Liver (tissue), 9 donors: ENCODE results near the gene DOK6. TPM values are rescaled to one million over a fixed set of nuclear protein-coding genes. Genes with fewer than 3 reads are reported as not detected.

ENCODE experiments used
- DNase-seq: peaks from one replicate; pipeline ENCODE4 v3.0.0-alpha.2; 2017; ENCODE audit warnings: low spot score
- H3K27ac ChIP-seq, 2 donors: one replicate each; pipeline ENCODE4 v1.7.0; 2013; ENCODE audit warnings: inconsistent platforms in 2 of 2, low read length in 2 of 2, control low read depth in 1 of 2, low read depth in 1 of 2, mild to moderate bottlenecking in 1 of 2
- H3K27me3 ChIP-seq, 4 donors: one replicate each; pipeline versions ENCODE4 v1.6.1 to v1.7.0; 2013; ENCODE audit warnings: low read length in 3 of 4, inconsistent platforms in 1 of 4, mild to moderate bottlenecking in 1 of 4, moderate library complexity in 1 of 4; ENCODE audit not compliant: control insufficient read depth in 4 of 4, insufficient read depth in 4 of 4
- H3K36me3 ChIP-seq, 4 donors: one replicate each; pipeline versions ENCODE4 v1.6.1 to v1.7.0; 2013; ENCODE audit warnings: low read length in 3 of 4, mild to moderate bottlenecking in 3 of 4, low read depth in 1 of 4, moderate library complexity in 1 of 4; ENCODE audit not compliant: control insufficient read depth in 4 of 4, insufficient read depth in 3 of 4
- H3K4me1 ChIP-seq, 4 donors: one replicate each; pipeline versions ENCODE4 v1.6.1 to v1.7.0; 2013; ENCODE audit warnings: low read length in 3 of 4, mild to moderate bottlenecking in 3 of 4, moderate library complexity in 1 of 4; ENCODE audit not compliant: control insufficient read depth in 4 of 4, insufficient read depth in 4 of 4
- H3K4me3 ChIP-seq, 3 donors: one replicate each; pipeline versions ENCODE4 v1.6.1 to v1.7.0; 2013; ENCODE audit warnings: low read length in 3 of 3, control low read depth in 1 of 3, low read depth in 1 of 3, mild to moderate bottlenecking in 1 of 3
- H3K9ac ChIP-seq, 2 donors: one replicate each; pipeline ENCODE4 v1.7.0; 2013; ENCODE audit warnings: low read length in 2 of 2, mild to moderate bottlenecking in 2 of 2, moderate library complexity in 2 of 2, control low read depth in 1 of 2, low read depth in 1 of 2
- H3K9me3 ChIP-seq, 4 donors: one replicate each; pipeline versions ENCODE4 v1.6.1 to v1.7.0; 2013; ENCODE audit warnings: low read length in 3 of 4; ENCODE audit not compliant: control insufficient read depth in 4 of 4
- EGR1 ChIP-seq, 2 donors: IDR thresholded peaks; 2 replicates each; pipeline ENCODE4 v1.6.1; 2016 to 2018; ENCODE audit warnings: antibody characterized with exemption in 2 of 2, low read depth in 2 of 2
- FOXA1 ChIP-seq: IDR thresholded peaks from 2 replicates; pipeline ENCODE4 v1.6.1; 2016; ENCODE audit warnings: antibody characterized with exemption
- FOXA2 ChIP-seq: IDR thresholded peaks from 2 replicates; pipeline ENCODE4 v1.6.1; 2016; ENCODE audit warnings: antibody characterized with exemption
- GABPA ChIP-seq, 2 donors: IDR thresholded peaks in 1 of 2; conservative IDR thresholded peaks in 1 of 2; 2 replicates each; pipeline ENCODE4 v1.6.1; 2016; ENCODE audit warnings: antibody characterized with exemption in 2 of 2, mild to moderate bottlenecking in 1 of 2, moderate library complexity in 1 of 2
- JUND ChIP-seq, 2 donors: IDR thresholded peaks; 2 replicates each; pipeline ENCODE4 v1.6.1; 2016; ENCODE audit warnings: antibody characterized with exemption in 2 of 2
- NR2F2 ChIP-seq: IDR thresholded peaks from 2 replicates; pipeline ENCODE4 v1.6.1; 2016; ENCODE audit warnings: antibody characterized with exemption
- RAD21 ChIP-seq, 2 donors: IDR thresholded peaks; 2 replicates each; pipeline ENCODE4 v1.6.1; 2016; ENCODE audit warnings: antibody characterized with exemption in 2 of 2, mild to moderate bottlenecking in 2 of 2
- TAF1 ChIP-seq: conservative IDR thresholded peaks from 2 replicates; pipeline ENCODE4 v1.6.1; 2016; ENCODE audit warnings: antibody characterized with exemption, mild to moderate bottlenecking
- YY1 ChIP-seq: IDR thresholded peaks from 2 replicates; pipeline ENCODE4 v1.6.1; 2016; ENCODE audit warnings: antibody characterized with exemption, mild to moderate bottlenecking
- WGBS: extraction: QIAGEN DNeasy Blood & Tissue Kit; methylation state at CpG from one replicate; pipeline ENCODE4 v1.1.7; 2013; 5-methylcytosine and 5-hydroxymethylcytosine counted together
- polyA plus RNA-seq, 2 donors: library from polyadenylated mRNA; stranded (reverse) in 1 of 2; unstranded in 1 of 2; fragments of 200-250 nt in 1 of 2; fragments of >200 nt in 1 of 2; fragmentation: Nextera tagmentation in 1 of 2; extraction: Ambion mirVana in 1 of 2; gene quantifications; one replicate each; pipeline versions ENCODE4 v1.2.1 to v1.2.3, GENCODE V29; 2013 to 2015
- total RNA-seq, 2 donors: library from RNA; depleted of rRNA; stranded (reverse); fragments of >200 nt; gene quantifications; one replicate each; pipeline ENCODE4 v1.2.3, GENCODE V29; 2014
- TF ChIP-seq, protein P1 (sequence below): IDR thresholded peaks from 2 replicates; pipeline ENCODE4 v1.6.1; 2016; ENCODE audit warnings: antibody characterized with exemption
- TF ChIP-seq, protein P2 (sequence below): IDR thresholded peaks from 2 replicates; pipeline ENCODE4 v1.6.1; 2016; ENCODE audit warnings: antibody characterized with exemption
- TF ChIP-seq, protein P3 (sequence below): IDR thresholded peaks from 2 replicates; pipeline ENCODE4 v1.6.1; 2016; ENCODE audit warnings: antibody characterized with exemption
- TF ChIP-seq, protein P4 (sequence below): IDR thresholded peaks from 2 replicates; pipeline ENCODE4 v1.6.1; 2016; ENCODE audit warnings: antibody characterized with exemption, mild to moderate bottlenecking
- donor health status: healthy.
- donor health status: healthy.
- donor health status: healthy.
- donor health status: healthy.
- donor health status: healthy.

Gene DOK6
- total and polyA plus RNA-seq, 4 donors, result 0.08 to 1.1 (median 0.67) TPM

DNA sequence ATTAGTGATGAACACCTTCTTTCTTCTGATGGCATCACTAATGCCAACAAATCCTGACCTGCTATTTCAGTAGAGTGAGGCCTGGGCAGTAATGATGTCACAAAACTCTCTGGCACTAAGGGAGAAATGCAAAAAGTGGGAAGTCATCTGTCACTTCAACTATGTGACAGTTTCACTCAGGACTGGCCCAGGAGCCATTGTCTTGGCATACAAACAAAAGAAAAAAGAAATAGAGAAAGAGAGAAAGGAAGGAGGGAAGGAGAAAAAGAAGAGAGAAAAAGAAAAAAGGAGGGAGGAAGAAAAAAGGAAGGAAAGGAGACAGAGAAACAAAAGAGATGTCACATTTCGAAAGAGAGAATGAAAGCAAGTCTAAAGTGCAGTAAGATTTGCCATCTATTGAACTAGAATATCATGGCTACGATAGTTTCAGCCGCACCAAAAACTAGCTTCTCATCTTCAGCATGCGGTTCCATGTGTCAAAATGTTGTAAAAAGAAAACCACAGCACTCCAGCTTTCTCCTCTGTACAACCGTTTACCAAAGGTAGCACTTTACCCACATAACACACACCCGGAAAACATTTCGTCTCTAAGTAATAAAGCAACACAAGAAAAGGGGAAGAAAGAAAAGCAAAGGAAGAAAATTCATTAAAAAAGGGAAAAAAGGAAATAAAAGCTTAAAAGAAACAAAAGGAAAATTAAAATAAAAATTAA, 496.9 kb downstream of the DOK6 start:
- DNase-seq, result no peak
- Histone ChIP-seq H3K36me3 (no peaks in the 10 kb centered on the region), H3K4me1 (no peaks in the 10 kb centered on the region), H3K27ac (no peak overlapping the region), H3K27me3 (no peaks in the 10 kb centered on the region), H3K4me3 (no peak overlapping the region), H3K9me3 (no peaks in the 10 kb centered on the region), H3K9ac (no peak overlapping the region)
- WGBS, result 83% methylated on average over 7 of the region's 7 CpGs
- TF ChIP-seq, protein P1, sequence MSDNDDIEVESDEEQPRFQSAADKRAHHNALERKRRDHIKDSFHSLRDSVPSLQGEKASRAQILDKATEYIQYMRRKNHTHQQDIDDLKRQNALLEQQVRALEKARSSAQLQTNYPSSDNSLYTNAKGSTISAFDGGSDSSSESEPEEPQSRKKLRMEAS, result no peak
- TF ChIP-seq FOXA2, result no peak
- TF ChIP-seq JUND (IDR thresholded peaks at IDR 0.05), result no peak
- TF ChIP-seq EGR1 (IDR thresholded peaks at IDR 0.05; ENCODE audit: low read depth in 2 of 2), result no peak
- no peak for TF ChIP-seq NR2F2

DNA sequence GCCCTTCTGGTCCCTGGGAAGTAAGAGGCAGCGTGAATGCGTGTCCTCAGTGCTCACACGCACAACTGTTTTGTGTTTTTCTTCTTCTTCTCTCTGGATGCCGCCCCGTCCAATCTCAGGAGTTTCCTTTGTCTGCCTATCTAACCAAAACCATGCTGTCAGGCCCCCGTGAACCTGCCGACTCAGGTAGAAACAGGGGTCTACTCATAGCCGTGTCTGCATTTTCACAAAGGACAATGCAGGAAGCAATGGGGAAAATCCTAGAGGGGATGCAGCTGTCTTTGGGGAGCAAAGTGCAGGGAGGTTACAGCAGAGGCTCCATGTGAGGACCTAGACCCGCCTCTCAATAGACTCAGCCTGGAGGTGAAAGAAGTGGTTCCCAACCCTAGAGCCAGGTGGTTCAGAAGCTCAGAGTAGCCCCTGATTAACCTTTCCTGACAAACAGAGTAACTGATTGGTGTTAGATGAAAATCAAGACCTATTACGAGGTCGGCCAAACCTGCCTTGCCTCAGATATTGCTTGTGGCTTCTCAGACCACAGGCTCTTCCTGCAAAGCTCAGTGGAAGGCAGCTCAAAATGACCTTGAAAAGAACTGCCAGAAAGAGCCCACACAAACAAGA, 497.7 kb downstream of the DOK6 start:
- H3K36me3 ChIP-seq, result no peaks in the 10 kb centered on the region
- TF ChIP-seq, protein P2, sequence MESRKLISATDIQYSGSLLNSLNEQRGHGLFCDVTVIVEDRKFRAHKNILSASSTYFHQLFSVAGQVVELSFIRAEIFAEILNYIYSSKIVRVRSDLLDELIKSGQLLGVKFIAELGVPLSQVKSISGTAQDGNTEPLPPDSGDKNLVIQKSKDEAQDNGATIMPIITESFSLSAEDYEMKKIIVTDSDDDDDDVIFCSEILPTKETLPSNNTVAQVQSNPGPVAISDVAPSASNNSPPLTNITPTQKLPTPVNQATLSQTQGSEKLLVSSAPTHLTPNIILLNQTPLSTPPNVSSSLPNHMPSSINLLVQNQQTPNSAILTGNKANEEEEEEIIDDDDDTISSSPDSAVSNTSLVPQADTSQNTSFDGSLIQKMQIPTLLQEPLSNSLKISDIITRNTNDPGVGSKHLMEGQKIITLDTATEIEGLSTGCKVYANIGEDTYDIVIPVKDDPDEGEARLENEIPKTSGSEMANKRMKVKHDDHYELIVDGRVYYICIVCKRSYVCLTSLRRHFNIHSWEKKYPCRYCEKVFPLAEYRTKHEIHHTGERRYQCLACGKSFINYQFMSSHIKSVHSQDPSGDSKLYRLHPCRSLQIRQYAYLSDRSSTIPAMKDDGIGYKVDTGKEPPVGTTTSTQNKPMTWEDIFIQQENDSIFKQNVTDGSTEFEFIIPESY, result no peak
- TF ChIP-seq JUND (IDR thresholded peaks at IDR 0.05), result no peak
- TF ChIP-seq YY1, result no peak
- no peak for TF ChIP-seq TAF1
- TF ChIP-seq, protein P3, sequence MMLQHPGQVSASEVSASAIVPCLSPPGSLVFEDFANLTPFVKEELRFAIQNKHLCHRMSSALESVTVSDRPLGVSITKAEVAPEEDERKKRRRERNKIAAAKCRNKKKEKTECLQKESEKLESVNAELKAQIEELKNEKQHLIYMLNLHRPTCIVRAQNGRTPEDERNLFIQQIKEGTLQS, result no peak
- TF ChIP-seq, protein P1, result no peak
- no peak for TF ChIP-seq GABPA (IDR thresholded peaks at IDR 0.05 in 1 of 2, conservative IDR thresholded peaks at IDR 0.05 in 1 of 2)
- no peak for TF ChIP-seq NR2F2
- no peak for TF ChIP-seq RAD21 (IDR thresholded peaks at IDR 0.05)
- no peak for TF ChIP-seq FOXA1
- TF ChIP-seq, protein P4, sequence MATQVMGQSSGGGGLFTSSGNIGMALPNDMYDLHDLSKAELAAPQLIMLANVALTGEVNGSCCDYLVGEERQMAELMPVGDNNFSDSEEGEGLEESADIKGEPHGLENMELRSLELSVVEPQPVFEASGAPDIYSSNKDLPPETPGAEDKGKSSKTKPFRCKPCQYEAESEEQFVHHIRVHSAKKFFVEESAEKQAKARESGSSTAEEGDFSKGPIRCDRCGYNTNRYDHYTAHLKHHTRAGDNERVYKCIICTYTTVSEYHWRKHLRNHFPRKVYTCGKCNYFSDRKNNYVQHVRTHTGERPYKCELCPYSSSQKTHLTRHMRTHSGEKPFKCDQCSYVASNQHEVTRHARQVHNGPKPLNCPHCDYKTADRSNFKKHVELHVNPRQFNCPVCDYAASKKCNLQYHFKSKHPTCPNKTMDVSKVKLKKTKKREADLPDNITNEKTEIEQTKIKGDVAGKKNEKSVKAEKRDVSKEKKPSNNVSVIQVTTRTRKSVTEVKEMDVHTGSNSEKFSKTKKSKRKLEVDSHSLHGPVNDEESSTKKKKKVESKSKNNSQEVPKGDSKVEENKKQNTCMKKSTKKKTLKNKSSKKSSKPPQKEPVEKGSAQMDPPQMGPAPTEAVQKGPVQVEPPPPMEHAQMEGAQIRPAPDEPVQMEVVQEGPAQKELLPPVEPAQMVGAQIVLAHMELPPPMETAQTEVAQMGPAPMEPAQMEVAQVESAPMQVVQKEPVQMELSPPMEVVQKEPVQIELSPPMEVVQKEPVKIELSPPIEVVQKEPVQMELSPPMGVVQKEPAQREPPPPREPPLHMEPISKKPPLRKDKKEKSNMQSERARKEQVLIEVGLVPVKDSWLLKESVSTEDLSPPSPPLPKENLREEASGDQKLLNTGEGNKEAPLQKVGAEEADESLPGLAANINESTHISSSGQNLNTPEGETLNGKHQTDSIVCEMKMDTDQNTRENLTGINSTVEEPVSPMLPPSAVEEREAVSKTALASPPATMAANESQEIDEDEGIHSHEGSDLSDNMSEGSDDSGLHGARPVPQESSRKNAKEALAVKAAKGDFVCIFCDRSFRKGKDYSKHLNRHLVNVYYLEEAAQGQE, result no peak
- no peak for TF ChIP-seq FOXA2
- no peak for TF ChIP-seq EGR1 (IDR thresholded peaks at IDR 0.05; ENCODE audit: low read depth in 2 of 2)
- WGBS, result 70% methylated on average over 11 of the region's 11 CpGs
- H3K9ac ChIP-seq, result no peak overlapping the region
- no peaks in the 10 kb centered on the region for H3K27me3 ChIP-seq
- DNase-seq, result no peak
- H3K27ac ChIP-seq, result no peak overlapping the region
- no peaks in the 10 kb centered on the region for H3K4me1 ChIP-seq
- H3K4me3 ChIP-seq, result no peak overlapping the region
- H3K9me3 ChIP-seq, result no peaks in the 10 kb centered on the region
